HL-60 (cell line): ENCODE data around the gene CHMP4B.
A peak's percentile ranks its signal among the peaks of the same experiment; 100 is the strongest.

Experiments used
- DNase-seq, 2 experiments: peaks; one replicate each; pipeline ENCODE4 v3.0.0-alpha.2; 2010 to 2020; ENCODE audit warnings: low read depth in 1 of 2, low spot score in 1 of 2
- H3K27ac ChIP-seq: fragments of 250-450 bp; sonication (Bioruptor Pico); replicated peaks from 2 replicates; pipeline ENCODE4 v1.5.1; 2020; ENCODE audit warnings: mild to moderate bottlenecking, moderate library complexity
- H3K27me3 ChIP-seq: fragments of 250-450 bp; sonication (Bioruptor Pico); 2 replicates; pipeline ENCODE4 v1.5.1; 2021; ENCODE audit warnings: mild to moderate bottlenecking, moderate library complexity; ENCODE audit not compliant: insufficient read depth, poor library complexity, severe bottlenecking
- H3K4me3 ChIP-seq: replicated peaks from 2 replicates; pipeline ENCODE4 v1.5.1; 2011; ENCODE audit warnings: mild to moderate bottlenecking, control low read depth, low read length; ENCODE audit not compliant: insufficient read depth
- CTCF ChIP-seq: IDR thresholded peaks from one replicate; pipeline ENCODE4 v1.5.1; 2011; ENCODE audit warnings: low read length, control low read depth, inconsistent platforms; ENCODE audit not compliant: insufficient read depth
- GABPA ChIP-seq: IDR thresholded peaks from 2 replicates; pipeline ENCODE4 v1.6.1; 2012; ENCODE audit warnings: low read depth
- POLR2AphosphoS5 ChIP-seq: IDR thresholded peaks from 2 replicates; pipeline ENCODE4 v1.6.1; 2012; ENCODE audit warnings: low read depth
- REST ChIP-seq: IDR thresholded peaks from 2 replicates; pipeline ENCODE4 v1.6.1; 2012; ENCODE audit warnings: low read depth; ENCODE audit not compliant: insufficient replicate concordance
- SPI1 ChIP-seq: IDR thresholded peaks from 2 replicates; pipeline ENCODE4 v1.6.1; 2012; ENCODE audit warnings: low read depth, mild to moderate bottlenecking, borderline replicate concordance

Gene CHMP4B

GRCh38 chr20:33769043-33769442 lies 42.1 kb upstream of the CHMP4B start:
- Histone ChIP-seq H3K27ac (no peak overlapping the region), H3K4me3 (no peak overlapping the region), H3K27me3 (no peaks in the 10 kb centered on the region)
- TF ChIP-seq SPI1 (no peak), REST (no peak), POLR2AphosphoS5 (no peak), GABPA (no peak), CTCF (no peak)
- no peak for DNase-seq

- Histone ChIP-seq H3K27me3 (no peaks in the 10 kb centered on the region), H3K4me3 (no peak overlapping the region), H3K27ac (no peak overlapping the region)
- no peak for TF ChIP-seq POLR2AphosphoS5
- no peak for TF ChIP-seq GABPA
- no peak; the same call in 1 of the 2 replicates for TF ChIP-seq SPI1
- peak; percentile 2 for TF ChIP-seq CTCF
- TF ChIP-seq REST, result no peak
- peak in 1 of 2 experiments; percentile 49 for DNase-seq
These were observed 41.1 kb upstream of the CHMP4B start for GRCh38 chr20:33770005-33770404.

GRCh38 chr20:33771938-33772337 lies 39.2 kb upstream of the CHMP4B start:
- Histone ChIP-seq H3K27me3 (no peaks in the 10 kb centered on the region), H3K4me3 (no peak overlapping the region), H3K27ac (no peak overlapping the region)
- no peak for DNase-seq
- TF ChIP-seq SPI1 (no peak), GABPA (no peak), CTCF (no peak), POLR2AphosphoS5 (no peak), REST (no peak)
